H1 (cell line): ENCODE measurements around the gene OPCML. TPM values are rescaled to one million over a fixed set of nuclear protein-coding genes. Genes with fewer than 3 reads are reported as not detected.

ENCODE experiments used
- KDM5A ChIP-seq: fragments of 200-600 bp; IDR thresholded peaks from 2 replicates; pipeline ENCODE4 v1.7.1; 2012; ENCODE audit warnings: mild to moderate bottlenecking, low read length, inconsistent platforms, mixed read lengths
- polyA plus RNA-seq, 7 experiments: library from polyadenylated mRNA; depleted of rRNA in 3 of 7; stranded (reverse) in 5 of 7; unstranded in 2 of 7; fragments of >200 nt in 5 of 7; fragments of 200-250 nt in 2 of 7; gene quantifications; 1 replicate in 5 of 7; 2 replicates in 1 of 7; 4 replicates in 1 of 7; pipeline versions ENCODE4 v1.2.1 to v1.2.3, GENCODE V29; 2011 to 2013; ENCODE audit warnings: missing spikeins in 2 of 7, mixed read lengths in 2 of 7
- total RNA-seq: library from RNA; stranded (reverse); fragmentation: NEBNext Ultra II Directional; extraction: Animal tissue kit (Norgen Biotek cat#: 25700); gene quantifications from 2 replicates; pipeline ENCODE4 v1.2.1, GENCODE V29; 2021
- TF ChIP-seq, protein P1 (sequence below): fragments of 300-600 bp; sonication (generic); IDR thresholded peaks from 2 replicates; pipeline ENCODE4 v1.7.1; 2012; ENCODE audit warnings: low read length, moderate library complexity, mild to moderate bottlenecking, inconsistent platforms; ENCODE audit not compliant: insufficient replicate concordance

Gene OPCML
- total and polyA plus RNA-seq, 2 of the 8 experiments (the other 6 are each of a cell fraction or from before 2014, with no cell fraction given): 2.3 to 3.1 TPM

DNA sequence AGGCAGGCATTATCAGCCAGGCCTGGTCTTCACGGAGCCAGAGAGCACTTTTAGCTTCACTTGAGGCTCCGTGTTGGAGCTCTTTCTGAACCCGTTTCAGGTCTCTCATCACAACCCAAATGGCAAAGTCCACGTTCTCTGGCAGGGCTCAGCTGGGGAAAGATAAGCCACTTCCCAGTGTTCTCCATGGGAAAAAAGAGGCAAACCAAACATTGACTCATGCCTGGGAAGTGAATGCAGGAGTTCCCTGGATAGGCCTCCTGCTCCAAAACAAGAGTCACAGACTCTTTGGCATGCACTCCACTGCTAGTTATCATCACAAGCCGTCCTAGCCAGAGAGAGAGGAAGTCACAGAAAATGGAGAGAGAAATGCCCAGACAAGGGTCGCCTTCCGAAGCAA, 11.6 kb downstream of the OPCML start (continued):
- TF ChIP-seq, protein P1, sequence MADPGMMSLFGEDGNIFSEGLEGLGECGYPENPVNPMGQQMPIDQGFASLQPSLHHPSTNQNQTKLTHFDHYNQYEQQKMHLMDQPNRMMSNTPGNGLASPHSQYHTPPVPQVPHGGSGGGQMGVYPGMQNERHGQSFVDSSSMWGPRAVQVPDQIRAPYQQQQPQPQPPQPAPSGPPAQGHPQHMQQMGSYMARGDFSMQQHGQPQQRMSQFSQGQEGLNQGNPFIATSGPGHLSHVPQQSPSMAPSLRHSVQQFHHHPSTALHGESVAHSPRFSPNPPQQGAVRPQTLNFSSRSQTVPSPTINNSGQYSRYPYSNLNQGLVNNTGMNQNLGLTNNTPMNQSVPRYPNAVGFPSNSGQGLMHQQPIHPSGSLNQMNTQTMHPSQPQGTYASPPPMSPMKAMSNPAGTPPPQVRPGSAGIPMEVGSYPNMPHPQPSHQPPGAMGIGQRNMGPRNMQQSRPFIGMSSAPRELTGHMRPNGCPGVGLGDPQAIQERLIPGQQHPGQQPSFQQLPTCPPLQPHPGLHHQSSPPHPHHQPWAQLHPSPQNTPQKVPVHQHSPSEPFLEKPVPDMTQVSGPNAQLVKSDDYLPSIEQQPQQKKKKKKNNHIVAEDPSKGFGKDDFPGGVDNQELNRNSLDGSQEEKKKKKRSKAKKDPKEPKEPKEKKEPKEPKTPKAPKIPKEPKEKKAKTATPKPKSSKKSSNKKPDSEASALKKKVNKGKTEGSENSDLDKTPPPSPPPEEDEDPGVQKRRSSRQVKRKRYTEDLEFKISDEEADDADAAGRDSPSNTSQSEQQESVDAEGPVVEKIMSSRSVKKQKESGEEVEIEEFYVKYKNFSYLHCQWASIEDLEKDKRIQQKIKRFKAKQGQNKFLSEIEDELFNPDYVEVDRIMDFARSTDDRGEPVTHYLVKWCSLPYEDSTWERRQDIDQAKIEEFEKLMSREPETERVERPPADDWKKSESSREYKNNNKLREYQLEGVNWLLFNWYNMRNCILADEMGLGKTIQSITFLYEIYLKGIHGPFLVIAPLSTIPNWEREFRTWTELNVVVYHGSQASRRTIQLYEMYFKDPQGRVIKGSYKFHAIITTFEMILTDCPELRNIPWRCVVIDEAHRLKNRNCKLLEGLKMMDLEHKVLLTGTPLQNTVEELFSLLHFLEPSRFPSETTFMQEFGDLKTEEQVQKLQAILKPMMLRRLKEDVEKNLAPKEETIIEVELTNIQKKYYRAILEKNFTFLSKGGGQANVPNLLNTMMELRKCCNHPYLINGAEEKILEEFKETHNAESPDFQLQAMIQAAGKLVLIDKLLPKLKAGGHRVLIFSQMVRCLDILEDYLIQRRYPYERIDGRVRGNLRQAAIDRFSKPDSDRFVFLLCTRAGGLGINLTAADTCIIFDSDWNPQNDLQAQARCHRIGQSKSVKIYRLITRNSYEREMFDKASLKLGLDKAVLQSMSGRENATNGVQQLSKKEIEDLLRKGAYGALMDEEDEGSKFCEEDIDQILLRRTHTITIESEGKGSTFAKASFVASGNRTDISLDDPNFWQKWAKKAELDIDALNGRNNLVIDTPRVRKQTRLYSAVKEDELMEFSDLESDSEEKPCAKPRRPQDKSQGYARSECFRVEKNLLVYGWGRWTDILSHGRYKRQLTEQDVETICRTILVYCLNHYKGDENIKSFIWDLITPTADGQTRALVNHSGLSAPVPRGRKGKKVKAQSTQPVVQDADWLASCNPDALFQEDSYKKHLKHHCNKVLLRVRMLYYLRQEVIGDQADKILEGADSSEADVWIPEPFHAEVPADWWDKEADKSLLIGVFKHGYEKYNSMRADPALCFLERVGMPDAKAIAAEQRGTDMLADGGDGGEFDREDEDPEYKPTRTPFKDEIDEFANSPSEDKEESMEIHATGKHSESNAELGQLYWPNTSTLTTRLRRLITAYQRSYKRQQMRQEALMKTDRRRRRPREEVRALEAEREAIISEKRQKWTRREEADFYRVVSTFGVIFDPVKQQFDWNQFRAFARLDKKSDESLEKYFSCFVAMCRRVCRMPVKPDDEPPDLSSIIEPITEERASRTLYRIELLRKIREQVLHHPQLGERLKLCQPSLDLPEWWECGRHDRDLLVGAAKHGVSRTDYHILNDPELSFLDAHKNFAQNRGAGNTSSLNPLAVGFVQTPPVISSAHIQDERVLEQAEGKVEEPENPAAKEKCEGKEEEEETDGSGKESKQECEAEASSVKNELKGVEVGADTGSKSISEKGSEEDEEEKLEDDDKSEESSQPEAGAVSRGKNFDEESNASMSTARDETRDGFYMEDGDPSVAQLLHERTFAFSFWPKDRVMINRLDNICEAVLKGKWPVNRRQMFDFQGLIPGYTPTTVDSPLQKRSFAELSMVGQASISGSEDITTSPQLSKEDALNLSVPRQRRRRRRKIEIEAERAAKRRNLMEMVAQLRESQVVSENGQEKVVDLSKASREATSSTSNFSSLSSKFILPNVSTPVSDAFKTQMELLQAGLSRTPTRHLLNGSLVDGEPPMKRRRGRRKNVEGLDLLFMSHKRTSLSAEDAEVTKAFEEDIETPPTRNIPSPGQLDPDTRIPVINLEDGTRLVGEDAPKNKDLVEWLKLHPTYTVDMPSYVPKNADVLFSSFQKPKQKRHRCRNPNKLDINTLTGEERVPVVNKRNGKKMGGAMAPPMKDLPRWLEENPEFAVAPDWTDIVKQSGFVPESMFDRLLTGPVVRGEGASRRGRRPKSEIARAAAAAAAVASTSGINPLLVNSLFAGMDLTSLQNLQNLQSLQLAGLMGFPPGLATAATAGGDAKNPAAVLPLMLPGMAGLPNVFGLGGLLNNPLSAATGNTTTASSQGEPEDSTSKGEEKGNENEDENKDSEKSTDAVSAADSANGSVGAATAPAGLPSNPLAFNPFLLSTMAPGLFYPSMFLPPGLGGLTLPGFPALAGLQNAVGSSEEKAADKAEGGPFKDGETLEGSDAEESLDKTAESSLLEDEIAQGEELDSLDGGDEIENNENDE: no peak
- no peak for TF ChIP-seq KDM5A
